NCI-H2196 (cell line): ENCODE measurements around the gene CC2D2A.
"Not testable (repeated sequence)": the region's sequence is repeated elsewhere in the genome, so short reads cannot be mapped to it uniquely, and the experiment has no call there.

ENCODE experiments used
- DNase-seq: peaks from one replicate; lab custom pipeline; 2025; ENCODE audit not compliant: unreplicated experiment; lab: John Stamatoyannopoulos, UW

Gene CC2D2A

GRCh38 chr4:15513545-15513944, 43.9 kb downstream of the CC2D2A start:
- DNase-seq, result no peak

DNA sequence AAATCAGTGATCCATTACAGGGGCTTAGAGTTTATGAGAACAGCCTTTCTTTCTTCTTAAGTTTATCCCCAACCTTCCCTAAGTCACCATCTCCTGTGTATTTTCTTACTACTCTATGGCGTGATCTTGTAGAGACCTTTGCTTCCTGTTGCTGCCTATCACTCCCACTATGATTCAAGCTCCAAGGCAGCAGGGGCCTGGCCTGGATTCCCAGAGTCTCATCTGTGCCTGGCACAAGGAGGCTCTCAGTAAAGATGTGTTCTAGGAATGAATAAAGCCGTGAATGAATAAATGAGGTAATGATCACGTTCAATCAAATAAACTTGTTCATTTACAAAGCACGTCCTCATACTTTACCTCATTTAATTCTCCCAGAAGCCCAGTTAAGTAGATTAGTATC, 45.4 kb downstream of the CC2D2A start:
- no peak for DNase-seq

- no peak for DNase-seq
Measured at GRCh38 chr4:15516494-15516893, 46.8 kb downstream of the CC2D2A start.

DNA sequence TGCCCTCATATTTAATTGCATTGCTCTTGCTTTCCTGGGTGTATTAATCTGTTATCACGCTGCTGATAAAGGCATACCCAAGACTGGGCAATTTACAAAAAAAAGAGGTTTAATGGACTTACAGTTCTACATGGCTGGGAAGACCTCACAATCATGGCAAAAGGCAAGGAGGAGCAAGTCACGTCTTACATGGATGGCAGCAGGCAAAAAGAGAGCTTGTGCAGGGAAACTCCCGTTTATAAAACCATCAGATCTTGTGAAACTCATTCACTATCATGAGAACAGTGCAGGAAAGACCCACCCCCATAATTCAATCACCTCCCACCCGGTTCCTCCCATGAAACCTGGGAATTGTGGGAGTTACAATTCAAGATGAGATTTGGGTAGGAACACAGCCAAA, 48.0 kb downstream of the CC2D2A start:
- DNase-seq, result not testable (repeated sequence)

GRCh38 chr4:15521442-15522039, 51.9 kb downstream of the CC2D2A start:
- DNase-seq, result no peak

DNA sequence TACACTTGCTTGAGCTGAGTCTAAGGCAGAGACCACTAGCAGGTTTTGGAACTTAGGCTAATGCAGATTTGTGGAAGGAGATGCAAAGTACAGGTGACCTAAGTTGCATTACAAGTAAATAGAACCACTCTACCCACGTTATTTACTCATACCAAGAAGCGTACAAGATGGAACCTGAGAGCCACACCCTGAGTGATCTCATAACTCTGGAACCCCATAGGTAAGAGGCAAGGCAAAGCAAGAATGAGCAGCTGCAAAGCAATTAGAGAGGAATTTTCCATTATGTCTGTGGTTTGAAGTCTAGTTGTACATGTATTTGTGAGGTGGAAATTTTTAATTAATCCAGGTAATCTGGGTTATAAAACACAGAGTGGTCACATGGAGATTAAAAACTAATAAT, 55.4 kb downstream of the CC2D2A start:
- no peak for DNase-seq

DNA sequence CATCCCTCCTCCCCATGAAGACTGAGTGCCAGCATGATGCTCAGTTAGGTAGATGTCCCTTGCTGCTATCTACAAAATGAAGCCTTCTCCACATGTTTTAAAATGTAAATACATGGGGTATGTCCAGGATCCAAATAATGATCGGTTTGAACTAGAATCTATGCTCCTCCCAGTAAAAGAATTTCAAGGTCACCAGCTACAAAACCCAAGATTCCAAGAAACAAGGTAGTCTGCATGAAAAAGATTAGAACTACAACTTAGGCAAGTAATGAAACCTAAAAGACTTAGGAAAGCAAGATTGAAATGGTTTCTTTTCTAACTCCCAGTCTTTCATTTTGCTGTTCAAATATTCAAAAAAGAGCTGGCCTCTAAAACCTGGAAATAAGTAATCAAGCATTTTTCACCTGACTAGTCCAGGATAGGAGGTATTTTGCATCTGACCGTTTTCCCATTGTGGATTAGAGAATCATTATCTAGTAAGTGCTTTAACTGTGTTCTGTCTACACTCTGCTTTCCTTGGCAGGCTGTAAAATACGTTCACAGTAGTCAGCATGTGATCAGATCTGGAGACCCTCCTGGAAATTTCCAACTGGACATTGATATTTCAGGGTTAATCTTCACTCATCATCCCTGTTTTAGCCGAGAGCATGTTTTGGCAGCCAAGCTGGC, 57.4 kb downstream of the CC2D2A start:
- no peak for DNase-seq

DNA sequence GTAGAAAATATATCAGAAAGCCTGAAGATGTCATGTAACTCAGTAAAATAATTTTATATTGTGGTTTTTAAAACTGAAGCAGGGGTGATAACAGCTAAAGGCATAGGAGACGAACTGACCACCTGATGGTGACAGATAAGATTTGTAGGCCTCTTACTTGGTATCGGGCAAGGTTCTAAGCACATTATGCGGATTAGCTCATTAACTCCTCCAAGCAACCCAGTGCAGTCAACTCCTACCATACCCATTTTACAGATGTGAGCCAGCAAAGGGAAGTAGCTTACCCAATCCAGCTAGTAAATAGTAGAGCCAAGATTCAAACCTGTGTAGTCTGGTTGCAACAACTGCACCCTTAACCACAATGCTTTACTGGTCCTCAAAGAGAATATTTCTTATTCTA, 62.1 kb downstream of the CC2D2A start:
- DNase-seq, result no peak

DNA sequence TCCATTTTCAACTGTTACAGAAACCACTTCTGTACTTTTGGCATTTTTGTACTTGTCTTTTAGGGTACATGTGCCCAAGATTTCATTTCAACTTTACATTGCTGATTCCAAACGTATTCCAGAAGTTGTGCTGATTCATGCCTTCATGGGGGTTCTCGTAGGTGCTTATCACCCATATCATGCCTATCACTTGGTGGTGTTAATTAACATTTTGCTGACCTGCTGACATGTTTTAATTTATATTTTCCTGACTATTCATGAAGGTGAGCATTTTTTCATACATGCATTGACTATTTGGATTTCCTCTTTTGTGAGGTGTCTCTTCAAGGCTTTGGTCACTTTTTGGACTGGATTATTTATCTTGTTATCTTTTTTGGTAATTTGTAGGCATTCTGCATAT, 64.1 kb downstream of the CC2D2A start:
- DNase-seq, result no peak

DNA sequence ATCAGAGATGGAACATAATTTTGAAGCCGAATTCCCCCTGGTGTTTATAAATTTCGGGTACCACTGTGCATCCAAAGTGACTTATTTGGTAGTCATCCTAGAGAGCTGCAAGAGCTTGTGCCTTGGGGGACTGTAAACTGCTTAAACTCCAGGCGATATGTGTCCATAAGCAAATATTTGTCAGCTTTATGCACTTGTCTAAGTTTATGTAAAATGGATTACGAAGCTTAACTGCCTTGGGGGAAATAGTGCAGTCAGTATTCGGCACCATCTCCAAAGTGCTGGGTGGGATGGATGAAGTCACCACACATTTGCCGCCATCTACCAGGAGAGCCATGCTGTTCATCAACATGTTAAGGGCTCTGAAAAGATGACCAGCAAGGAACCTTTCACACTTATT, 65.9 kb downstream of the CC2D2A start:
- no peak for DNase-seq

DNA sequence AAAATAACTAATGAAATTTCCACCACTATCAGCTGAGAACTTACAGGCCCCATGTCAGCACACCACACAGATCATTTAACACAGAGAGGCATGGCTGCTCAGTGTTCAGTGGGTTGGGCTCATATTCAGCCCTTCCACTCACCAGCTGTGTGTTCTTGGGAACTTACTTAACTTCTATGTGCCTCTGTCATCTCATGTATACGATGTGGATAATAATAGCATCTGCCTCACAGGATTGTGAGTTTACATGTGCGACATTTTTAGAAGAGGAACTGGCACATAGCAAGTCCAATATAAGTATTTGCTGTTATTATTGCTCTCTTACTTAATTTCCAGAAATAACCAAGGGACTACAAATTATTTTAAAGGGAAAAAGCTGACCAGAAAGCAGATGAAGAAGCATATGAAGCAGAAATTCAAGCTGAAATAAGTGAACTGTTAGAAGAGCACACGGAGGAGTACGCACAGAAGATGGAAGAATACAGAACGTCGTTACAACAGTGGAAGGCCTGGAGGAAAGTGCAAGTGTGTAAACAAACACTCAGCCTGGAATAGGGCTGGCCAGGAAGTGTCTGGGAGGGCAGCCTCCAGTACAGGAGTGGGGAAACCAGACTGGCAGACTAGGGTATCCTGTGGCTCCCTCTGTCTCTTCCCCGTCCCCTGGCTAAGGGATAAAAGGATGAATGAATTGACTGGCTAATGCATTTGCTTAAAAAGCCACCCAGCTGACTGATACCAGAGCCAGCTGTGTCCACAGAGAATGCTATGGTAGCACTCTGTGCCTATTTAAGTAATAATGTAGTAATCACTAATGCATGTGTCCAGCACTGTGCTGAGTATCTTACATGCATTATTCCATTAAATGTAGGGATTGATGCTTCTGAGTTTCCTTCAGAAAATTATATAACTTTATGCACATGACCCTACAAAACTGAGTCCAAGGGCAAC, 67.1 kb downstream of the CC2D2A start:
- DNase-seq, result no peak

DNA sequence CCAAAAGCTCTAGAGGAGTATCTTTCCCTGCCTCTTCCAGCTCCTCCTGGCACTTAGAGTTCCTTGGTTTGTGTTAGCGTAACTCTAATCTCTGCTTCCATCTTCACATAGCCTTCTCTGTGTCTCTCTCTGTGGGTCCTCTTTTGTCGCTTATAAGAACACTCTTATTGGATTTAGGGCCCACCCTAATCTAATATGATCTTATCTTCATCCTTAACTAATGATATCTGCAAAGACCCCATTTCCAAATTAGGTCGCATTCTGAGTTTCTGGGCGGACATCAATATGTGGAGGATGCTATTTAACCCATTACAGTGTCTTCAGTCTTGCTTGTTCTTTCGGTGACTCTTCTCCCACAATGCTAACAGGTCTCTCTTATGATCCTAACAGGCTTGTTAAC, 72.3 kb downstream of the CC2D2A start:
- no peak for DNase-seq

- no peak for DNase-seq
Measured at GRCh38 chr4:15542760-15543159, 73.1 kb downstream of the CC2D2A start.

DNA sequence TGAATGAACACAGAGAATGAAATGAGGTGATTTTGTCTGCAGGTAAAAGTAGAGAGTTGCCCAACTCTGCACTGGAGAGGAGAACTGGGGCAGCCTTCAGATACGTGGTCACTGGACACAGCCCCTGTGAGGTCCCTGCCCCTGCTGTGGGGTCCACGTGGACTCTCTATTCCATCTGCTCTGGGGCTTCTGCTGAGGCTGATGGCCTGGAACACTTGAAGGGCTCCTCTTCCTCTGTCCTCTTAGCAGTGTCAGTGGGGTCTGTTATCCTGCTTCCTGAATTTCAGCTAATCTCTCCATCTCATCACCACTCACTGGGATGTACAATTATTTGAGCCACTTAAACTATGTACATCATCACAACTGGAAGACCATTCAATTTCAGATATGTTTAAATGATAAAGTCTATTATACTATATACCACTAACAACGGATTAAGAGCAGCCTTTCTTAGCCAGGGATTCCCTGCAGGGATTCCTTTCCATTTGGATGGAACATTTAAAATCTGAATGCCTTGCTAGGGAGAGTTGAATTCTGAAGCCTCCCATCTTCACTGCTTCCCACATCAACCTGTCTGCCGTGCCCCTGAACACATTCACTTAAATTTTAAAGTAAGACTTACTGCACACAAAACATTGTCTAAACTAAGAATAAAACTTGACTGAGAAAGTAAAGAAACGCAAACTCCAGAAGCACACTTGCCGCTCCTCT, 74.0 kb downstream of the CC2D2A start:
- DNase-seq, result no peak

DNA sequence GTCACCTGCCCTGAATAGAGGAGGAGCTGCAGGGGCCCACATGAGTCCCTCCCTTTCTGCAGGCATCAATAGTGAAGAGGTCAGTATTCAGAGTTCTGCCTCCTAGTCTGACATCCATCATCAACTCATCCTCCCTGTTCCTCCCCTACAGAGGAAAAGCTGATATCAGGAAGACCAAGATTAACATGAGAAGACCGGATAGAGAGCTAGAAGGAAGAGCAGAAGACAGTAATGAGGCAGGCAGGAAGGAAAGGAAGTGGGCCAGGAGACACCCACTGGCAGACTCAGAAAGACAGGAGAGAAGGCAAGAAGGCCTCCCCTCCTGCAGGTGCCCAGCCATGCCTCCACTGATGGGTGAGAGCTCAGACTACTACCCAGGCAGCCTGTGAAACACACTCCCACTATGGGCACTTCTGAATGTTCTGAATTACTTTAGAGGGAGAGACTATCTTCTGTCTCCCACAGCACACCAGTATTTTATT, 74.6 kb downstream of the CC2D2A start:
- DNase-seq, result no peak

- no peak for DNase-seq
Measured at GRCh38 chr4:15545371-15545770, 75.7 kb downstream of the CC2D2A start.

DNA sequence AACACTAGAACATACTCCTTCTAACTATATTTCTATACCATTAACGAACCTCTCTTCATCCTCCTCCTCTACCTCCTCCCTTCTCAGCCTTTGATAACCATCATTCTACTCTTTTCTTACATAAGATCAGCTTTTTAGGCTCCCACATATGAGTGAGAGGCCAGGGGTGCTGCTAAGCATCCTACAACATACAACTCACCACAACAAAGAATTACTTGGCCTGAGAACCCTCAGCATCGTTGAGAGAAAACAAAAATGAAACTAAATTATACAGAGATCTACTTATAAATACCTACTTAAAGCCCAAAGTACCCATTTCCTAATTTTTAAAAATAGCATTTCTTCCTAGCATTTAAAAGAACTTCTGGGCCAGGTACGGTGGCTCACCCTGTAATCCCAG, 77.7 kb downstream of the CC2D2A start:
- no peak for DNase-seq

DNA sequence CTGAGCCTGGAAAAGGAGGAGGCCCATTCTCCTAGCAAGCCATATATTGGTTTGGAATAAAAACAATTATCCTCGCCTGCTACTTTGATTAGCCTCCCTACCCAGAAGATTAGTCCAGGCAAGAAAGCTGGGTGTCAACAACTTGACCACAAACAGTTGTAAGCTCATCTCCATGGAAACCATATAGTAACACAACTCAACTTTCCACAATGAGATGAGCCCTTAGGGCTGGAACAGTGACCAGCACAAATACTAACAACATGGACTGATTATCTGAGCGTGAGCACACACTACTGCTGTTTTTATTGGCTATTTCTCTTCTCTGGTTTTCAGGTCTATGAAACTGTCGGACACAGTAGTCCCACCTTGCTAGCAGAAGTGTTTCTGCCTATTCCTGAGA, 80.8 kb downstream of the CC2D2A start:
- no peak for DNase-seq

DNA sequence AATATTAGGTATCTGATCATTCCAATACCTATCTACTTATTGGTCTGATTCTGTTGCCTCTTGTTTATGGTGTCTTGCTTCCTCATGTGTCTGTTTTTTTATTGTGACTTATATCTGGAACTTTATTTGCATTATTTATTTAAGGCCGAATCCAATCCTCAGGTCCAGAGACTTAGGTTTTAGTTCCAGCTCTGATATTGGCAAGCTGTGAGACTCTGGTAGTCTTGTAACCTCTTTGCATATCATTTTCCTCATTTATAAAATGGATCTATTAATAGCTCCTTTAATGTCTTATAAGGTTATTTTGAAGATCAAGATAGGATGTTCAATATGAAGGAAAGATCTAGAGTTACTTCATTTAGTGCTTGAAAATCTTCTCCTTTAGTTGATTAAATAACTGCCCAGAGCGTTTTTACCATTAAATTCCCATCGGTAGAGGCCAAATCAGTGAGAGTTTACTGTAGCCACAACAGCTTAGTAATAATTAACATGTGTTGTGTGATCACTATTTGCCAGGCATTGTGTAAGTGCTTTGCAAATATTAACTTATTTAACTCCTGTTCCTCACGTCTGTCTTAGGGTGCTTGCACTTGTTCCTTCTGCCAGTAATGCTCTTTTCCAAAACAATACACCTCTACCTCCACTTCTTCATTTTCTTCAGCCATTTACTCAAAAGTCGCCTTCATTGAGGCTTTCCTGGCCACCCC, 82.2 kb downstream of the CC2D2A start:
- DNase-seq, result no peak

DNA sequence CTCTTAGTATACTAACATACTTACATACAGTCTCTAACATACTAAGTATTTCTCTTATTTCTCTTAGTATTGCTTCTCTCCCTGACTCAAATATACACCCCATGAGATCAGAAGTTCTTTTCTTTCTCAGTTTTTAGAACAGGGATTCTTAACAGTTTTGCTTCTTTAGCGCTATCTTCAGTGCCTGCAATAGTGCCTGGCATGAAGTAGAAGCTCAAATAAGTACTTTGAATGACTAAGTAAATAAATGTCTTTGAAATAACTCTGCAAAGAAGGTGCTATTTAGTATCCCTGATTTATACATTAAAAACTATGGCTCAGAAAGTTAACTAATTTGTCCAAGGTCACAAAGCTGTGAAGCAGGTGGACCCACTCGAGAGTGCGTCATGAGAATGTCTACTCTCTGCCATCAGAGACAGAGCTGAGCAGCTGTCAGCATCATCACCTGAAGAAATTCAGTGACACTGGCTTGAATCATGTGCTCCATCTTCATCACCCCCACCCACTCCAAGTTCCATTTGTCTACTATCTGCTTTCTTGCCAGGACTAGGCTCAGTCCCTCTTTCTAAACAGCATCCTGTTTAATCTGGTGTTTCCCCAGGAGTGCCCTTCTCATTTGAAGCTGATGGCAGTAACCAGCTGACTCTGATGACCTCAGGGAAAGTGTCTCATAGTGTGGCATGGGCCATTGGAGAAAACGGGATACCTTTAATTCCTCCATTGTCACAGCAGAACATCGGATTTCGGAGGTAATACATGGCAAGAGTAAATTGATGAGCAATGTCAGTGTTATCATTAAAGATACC, 83.1 kb downstream of the CC2D2A start:
- DNase-seq, result no peak
